GM21526 (cell line): Measurements from ENCODE around the gene ALG8.
"Not testable (repeated sequence)": the region's sequence is repeated elsewhere in the genome, so short reads cannot be mapped to it uniquely, and the experiment has no call there.

ENCODE experiments used
- ATAC-seq: cut with Tn5 transposase; IDR thresholded peaks from one replicate; pipeline ENCODE4 v1.9.1; 2021; ENCODE audit warnings: moderate library complexity; ENCODE audit not compliant: unreplicated experiment, low FRiP score

The ALG8 gene

DNA sequence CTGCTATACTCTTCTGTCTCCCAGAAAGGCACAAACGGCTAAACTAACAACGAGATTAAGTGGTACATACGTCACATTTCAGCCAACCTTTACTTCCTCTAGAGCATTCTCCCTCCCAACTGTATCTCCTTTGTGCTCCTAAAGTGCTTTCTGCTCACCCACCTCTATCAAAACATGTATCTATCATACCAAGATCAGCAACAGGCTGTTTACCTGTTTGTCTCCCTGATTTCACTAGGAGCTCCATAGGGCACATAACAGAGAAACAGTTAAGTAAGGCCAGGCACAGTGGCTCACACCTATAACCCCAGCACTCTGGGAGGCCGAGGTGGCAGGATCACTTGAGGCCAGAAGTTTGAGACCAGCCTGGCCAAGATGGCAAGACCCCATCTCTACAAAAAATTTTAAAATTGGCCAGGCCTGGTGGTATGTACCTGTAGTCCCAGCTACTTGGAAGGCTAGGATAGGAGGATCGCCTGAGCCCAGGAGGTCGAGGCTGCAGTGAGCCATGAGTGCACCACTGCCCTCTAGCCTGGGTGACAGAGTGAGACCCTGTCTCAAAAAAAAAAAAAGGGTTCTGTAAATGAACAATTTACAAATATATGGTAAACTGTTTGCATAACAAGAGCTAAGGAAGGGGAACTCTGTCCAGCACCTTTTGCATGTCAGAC lies 62.6 kb downstream of the ALG8 start:
- no peak for ATAC-seq

- ATAC-seq = no peak
Measured at GRCh38 chr11:78074756-78075155, 64.7 kb downstream of the ALG8 start.

- no peak for ATAC-seq
Measured at GRCh38 chr11:78072455-78072854, 67.0 kb downstream of the ALG8 start.

GRCh38 chr11:78071717-78072116 lies 67.7 kb downstream of the ALG8 start:
- no peak for ATAC-seq

- ATAC-seq = no peak
Measured at GRCh38 chr11:78070621-78071020, 68.8 kb downstream of the ALG8 start.

DNA sequence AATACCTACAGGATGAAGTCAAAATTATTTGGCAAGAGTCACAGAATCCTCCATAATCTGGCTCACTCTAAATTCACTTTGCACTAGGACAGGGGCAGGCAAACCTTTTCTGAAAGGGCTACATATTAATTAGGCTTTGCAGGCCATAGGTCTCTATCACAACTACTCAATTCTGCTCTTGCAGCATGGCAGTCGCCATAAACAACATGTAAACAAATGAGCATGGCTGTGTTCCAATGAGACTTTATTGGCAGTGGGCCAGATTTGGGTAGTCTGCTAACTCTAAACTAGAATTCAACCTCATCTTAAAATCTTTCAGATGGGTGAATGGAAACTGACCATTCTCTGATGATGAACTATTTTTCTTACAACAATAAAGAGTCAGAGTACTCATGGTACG lies 70.0 kb downstream of the ALG8 start:
- no peak for ATAC-seq

DNA sequence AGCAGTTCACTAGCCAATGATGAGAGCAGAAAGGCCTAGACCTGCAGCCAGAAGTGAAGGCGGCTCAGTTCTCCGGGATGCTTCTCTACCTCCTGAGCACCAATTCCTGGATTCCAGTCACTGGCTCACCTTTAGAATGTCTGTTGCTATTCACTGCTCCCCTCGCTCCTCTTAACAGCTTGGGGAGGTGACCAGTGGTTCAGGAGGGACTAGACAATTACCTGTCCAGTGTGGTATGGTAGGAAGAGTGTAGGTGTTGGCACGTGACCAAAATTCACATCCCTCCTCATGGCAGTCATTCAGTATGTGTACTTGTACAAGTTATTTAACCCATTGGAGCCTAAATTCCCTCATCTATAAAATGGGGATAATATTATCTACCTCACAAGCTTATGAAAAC lies 71.7 kb downstream of the ALG8 start:
- ATAC-seq = no peak

DNA sequence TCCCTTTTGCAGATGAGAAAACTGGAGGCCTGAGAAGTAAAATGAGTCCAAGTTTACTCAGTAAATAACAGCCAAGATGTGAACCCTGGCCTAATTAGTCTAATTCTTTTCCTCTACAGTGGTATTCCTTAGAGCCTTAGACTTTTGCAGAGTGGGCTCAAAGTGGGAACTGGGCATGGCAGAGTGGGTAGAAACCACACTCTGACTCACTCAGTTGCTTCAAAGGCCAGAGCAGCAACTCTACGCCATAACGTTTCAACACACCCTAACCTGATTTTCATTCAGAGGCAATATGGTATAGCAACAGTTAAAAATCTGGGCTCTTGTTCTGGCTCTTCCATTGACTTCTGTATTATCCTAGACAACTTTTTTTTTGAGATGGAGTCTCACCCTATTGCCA lies 73.0 kb downstream of the ALG8 start:
- ATAC-seq = no peak

GRCh38 chr11:78065203-78065602 lies 74.2 kb downstream of the ALG8 start:
- no peak for ATAC-seq

GRCh38 chr11:78063440-78064181 lies 75.8 kb downstream of the ALG8 start, which contains the start of gene THRSP:
Gene THRSP, plus strand, starts transcription at chr11:78063861. Its CDS starts 21 bp downstream, at chr11:78063882.
- no peak for ATAC-seq

DNA sequence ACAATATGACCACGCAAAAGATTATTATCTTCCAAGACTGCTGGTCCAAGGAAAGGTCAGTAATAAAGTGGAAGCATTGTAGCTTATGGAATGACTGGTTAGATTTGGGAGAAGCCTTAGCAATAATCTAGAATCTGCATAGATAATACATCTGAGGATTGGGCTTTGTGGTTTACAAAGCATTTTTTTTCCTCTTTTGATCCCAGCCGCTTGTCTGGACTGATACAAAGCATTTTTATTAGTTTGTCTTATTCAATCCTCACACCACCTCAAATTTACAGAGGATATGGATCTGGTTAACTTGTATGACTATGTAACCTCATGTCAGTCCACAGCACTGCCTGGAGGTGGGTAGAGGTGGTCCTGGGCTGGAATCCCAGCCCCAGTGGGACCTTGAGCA lies 76.8 kb downstream of the ALG8 start:
- ATAC-seq = no peak

DNA sequence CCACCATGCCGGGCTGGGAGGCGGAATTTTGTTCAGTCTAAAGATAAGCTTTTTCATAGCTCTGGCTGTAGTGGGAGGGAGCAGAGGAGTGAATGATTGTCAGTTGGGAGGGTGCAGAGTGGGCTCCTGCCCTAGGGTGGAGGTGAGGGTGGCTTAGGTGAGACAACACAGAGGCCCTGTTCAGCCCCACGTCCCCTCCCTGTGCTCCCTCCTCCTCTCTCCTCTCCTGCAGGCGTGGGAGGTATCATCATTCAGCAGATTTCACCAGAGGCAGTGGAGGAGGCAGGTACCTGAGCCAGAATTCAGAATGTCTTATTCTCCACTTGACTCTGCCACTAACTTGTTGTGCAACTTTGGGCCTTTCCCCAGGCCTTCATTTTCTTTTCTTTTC lies 77.5 kb downstream of the ALG8 start:
- ATAC-seq = no peak

- no peak for ATAC-seq
Measured at GRCh38 chr11:78061088-78061920, 78.1 kb downstream of the ALG8 start.

- no peak for ATAC-seq
Measured at GRCh38 chr11:78060533-78060932, 78.9 kb downstream of the ALG8 start.

- ATAC-seq = not testable (repeated sequence)
Measured at GRCh38 chr11:78059749-78060328, 79.6 kb downstream of the ALG8 start.

GRCh38 chr11:78057462-78058055 lies 81.9 kb downstream of the ALG8 start:
- ATAC-seq = no peak

GRCh38 chr11:78056093-78056492 lies 83.3 kb downstream of the ALG8 start:
- ATAC-seq = no peak

DNA sequence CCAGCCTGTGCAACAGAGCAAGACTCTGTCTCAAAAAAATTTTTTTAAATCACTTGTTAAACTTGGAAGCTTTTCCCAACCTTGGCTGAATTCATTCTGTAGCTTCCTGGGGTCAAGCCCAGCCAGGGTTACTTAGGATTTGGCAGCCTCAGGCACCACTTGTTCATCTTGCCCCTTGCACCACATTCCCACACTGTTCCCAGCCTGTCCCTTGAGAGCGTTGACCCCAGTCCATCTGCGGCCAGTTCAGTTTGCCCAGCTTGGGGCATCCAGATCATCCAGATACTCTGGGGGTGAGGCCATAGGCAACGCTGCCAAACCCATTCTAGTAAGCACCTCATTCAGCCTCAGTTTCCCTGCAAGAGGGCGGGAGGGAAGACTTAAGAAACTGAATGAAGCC lies 84.5 kb downstream of the ALG8 start:
- ATAC-seq = no peak

- no peak for ATAC-seq
Measured at GRCh38 chr11:78050964-78051831, 88.2 kb downstream of the ALG8 start.
